OCI-LY3 (cell line): ENCODE measurements around the gene IGLL1.
A peak's percentile ranks its signal among the peaks of the same experiment; 100 is the strongest.

ENCODE experiments used
- H2AFZ ChIP-seq: fragments of 200-600, 300-600 bp; shearing (Covaris generic); 2 replicates; pipeline ENCODE4 v1.6.0; 2014; ENCODE audit warnings: antibody characterized with exemption, low read depth, low read length
- H3K27ac ChIP-seq: fragments of 200-600, 300-600 bp; sonication (generic); 2 replicates; pipeline ENCODE4 v1.5.1; 2014; ENCODE audit warnings: mild to moderate bottlenecking, low read length, moderate library complexity, mixed read lengths
- H3K27me3 ChIP-seq: fragments of 200-600, 300-600 bp; sonication (generic); 2 replicates; pipeline ENCODE4 v1.6.1; 2014; ENCODE audit warnings: low read depth, low read length, mixed read lengths
- H3K36me3 ChIP-seq: fragments of 200-600, 300-600 bp; sonication (generic); replicated peaks from 2 replicates; pipeline ENCODE3; 2014; ENCODE audit warnings: low read depth, low read length, mixed read lengths
- H3K4me1 ChIP-seq: fragments of 300-600, 200-600 bp; sonication (generic); 2 replicates; pipeline ENCODE4 v1.6.1; 2014; ENCODE audit warnings: low read length, mixed read lengths
- H3K4me2 ChIP-seq: fragments of 200-600, 300-600 bp; sonication (generic); 2 replicates; pipeline ENCODE4 v1.6.1; 2014; ENCODE audit warnings: low read length, mixed read lengths
- H3K4me3 ChIP-seq: fragments of 300-600, 200-600 bp; sonication (generic); 2 replicates; pipeline ENCODE4 v1.5.1; 2014; ENCODE audit warnings: antibody characterized with exemption, mild to moderate bottlenecking, low read length, moderate library complexity
- H3K79me2 ChIP-seq: fragments of 300-600, 200-600 bp; shearing (Covaris generic); 2 replicates; pipeline ENCODE4 v1.6.1; 2014; ENCODE audit warnings: mild to moderate bottlenecking, low read length, mixed read lengths
- H3K9ac ChIP-seq: fragments of 300-600, 200-600 bp; shearing (Covaris generic); 2 replicates; pipeline ENCODE4 v1.6.0; 2014; ENCODE audit warnings: mild to moderate bottlenecking, low read length, moderate library complexity
- H3K9me3 ChIP-seq: fragments of 200-600, 300-600 bp; shearing (Covaris generic); 2 replicates; pipeline ENCODE4 v1.6.1; 2014; ENCODE audit warnings: low read length, mixed read lengths; ENCODE audit not compliant: insufficient read depth
- H4K20me1 ChIP-seq: fragments of 200-600, 300-600 bp; sonication (generic); 2 replicates; pipeline ENCODE4 v1.6.1; 2016; ENCODE audit warnings: low read length, mixed read lengths; ENCODE audit not compliant: insufficient read depth
- CTCF ChIP-seq: fragments of 200-600, 300-600 bp; sonication (generic); IDR thresholded peaks from 2 replicates; pipeline ENCODE4 v1.5.1; 2014; ENCODE audit warnings: antibody characterized with exemption, low read length, low read depth
- EZH2phosphoT487 ChIP-seq: fragments of 200-600 bp; shearing (Covaris generic); IDR thresholded peaks from 2 replicates; pipeline ENCODE4 v1.6.1; 2018; ENCODE audit warnings: antibody characterized with exemption, mixed run types, low read depth

Gene IGLL1

GRCh38 chr22:23534851-23535717, 45.0 kb downstream of the IGLL1 start:
- no peaks in the 10 kb centered on the region for H3K36me3 ChIP-seq
- H3K79me2 ChIP-seq = no peaks in the 10 kb centered on the region
- H3K9ac ChIP-seq = no peak overlapping the region
- TF ChIP-seq EZH2phosphoT487 (no peak), CTCF (no peak)
- H3K27ac ChIP-seq = no peak overlapping the region
- H3K4me1 ChIP-seq = peaks cover 20% of the 10 kb centered on the region
- H4K20me1 ChIP-seq = no peaks in the 10 kb centered on the region
- H2AFZ ChIP-seq = no peak overlapping the region
- H3K4me3 ChIP-seq = no peak overlapping the region
- H3K9me3 ChIP-seq = no peaks in the 10 kb centered on the region
- H3K4me2 ChIP-seq = peak overlapping the region; percentile 55
- peaks cover 6% of the 10 kb centered on the region; the same call in 1 of the 2 replicates for H3K27me3 ChIP-seq

DNA sequence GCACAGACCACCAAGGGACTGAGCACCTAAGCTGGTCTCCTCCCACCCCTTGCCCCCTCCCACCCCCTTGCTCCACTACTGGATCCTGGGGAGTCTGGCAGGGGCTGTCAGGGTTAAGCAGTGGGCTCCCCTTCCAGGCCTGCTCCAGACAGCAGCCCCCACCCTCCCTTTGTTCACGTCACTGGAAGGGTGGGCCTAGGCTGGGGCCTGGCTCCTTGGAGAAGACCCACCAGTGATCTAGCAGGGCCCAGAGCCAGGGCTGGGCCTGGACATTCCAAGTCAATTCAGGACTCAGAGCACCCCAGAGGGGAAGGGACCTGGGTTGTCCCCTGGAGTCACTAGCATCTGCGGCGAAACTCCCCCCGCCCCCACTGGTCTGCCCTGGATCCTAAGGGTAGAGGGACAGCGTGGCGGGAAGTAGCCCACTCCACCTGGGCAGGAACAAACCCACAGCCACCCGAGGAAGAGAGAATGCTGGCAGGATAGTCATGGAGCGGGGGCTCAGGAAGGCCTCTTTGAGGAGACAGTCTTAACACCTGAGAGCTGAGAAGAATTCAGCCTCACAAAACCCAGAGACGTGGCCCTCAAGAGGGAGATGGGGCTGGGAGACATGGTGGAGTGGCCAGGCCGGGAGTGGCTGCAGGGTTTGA, 45.8 kb downstream of the IGLL1 start:
- Histone ChIP-seq H3K4me3 (no peak overlapping the region), H3K9ac (no peak overlapping the region), H3K27me3 (peaks cover 12% of the 10 kb centered on the region), H3K4me1 (peaks cover 19% of the 10 kb centered on the region), H2AFZ (no peak overlapping the region), H3K79me2 (no peaks in the 10 kb centered on the region), H4K20me1 (no peaks in the 10 kb centered on the region), H3K36me3 (no peaks in the 10 kb centered on the region), H3K9me3 (no peaks in the 10 kb centered on the region), H3K27ac (no peak overlapping the region), H3K4me2 (no peak overlapping the region)
- TF ChIP-seq EZH2phosphoT487 = no peak
- no peak for TF ChIP-seq CTCF

DNA sequence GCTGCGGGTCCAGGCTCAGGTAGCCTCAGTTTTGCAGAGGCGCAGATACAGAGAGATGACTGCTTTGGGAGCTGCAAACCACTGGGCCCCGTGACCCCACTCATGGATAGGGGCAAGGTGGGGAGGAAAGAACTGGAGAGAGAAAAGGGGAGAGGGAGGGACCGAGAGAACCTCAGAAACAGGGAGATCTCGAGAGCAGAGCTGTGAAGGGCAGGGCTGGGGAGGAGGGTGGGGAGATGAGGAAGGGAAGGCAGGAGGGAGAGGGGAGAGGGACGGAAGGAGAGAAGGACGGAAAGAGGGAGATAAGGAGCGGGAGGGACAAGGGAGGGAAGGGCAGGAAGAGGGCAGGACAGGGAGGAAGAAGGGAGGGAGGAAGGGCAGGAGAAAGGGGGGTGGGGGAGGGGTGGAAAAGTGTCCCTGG, 46.3 kb downstream of the IGLL1 start:
- no peak overlapping the region for H3K27ac ChIP-seq
- no peak overlapping the region for H3K4me3 ChIP-seq
- H3K4me1 ChIP-seq = peaks cover 16% of the 10 kb centered on the region

More for the DNA sequence above, 46.3 kb downstream of the IGLL1 start:
- TF ChIP-seq EZH2phosphoT487 (no peak), CTCF (no peak)
- Histone ChIP-seq H3K79me2 (no peaks in the 10 kb centered on the region), H3K4me2 (no peak overlapping the region), H3K27me3 (peaks cover 17% of the 10 kb centered on the region), H3K9ac (no peak overlapping the region), H3K36me3 (no peaks in the 10 kb centered on the region), H2AFZ (0 out of 2 replicates have a peak overlapping the region, but pooled peaks have one; percentile 20), H4K20me1 (no peaks in the 10 kb centered on the region), H3K9me3 (no peaks in the 10 kb centered on the region)
